ENCODE data around the gene GZMM.

- TF ChIP-seq POLR2A (IDR thresholded peaks at IDR 0.05) (no peak), CTCF (IDR thresholded peaks at IDR 0.05) (no peak)
These were observed 53.8 kb downstream of the GZMM start for GRCh38 chr19:597406-598315.

All from upper lobe of left lung (tissue), 4 donors.